Measurements from ENCODE around the gene REPS1. TPM values are rescaled to one million over a fixed set of nuclear protein-coding genes. Genes with fewer than 3 reads are reported as not detected.
A peak's percentile ranks its signal among the peaks of the same experiment; 100 is the strongest.
"Not testable (repeated sequence)": the region's sequence is repeated elsewhere in the genome, so short reads cannot be mapped to it uniquely, and the experiment has no call there.

Gene REPS1
- total RNA-seq, 1 experiment from 2014 or later, result 74.4 TPM

GRCh38 chr6:138996524-138996923 lies 8.5 kb upstream of the REPS1 start:
- H3K4me3 Mint-ChIP-seq, result no peak overlapping the region
- peaks cover 36 to 43% of the 10 kb centered on the region in 2 experiments for H3K4me1 Mint-ChIP-seq
- no CpG with 5 or more reads among the region's 3 CpGs for WGBS (ENCODE audit: extremely low coverage, insufficient read length, low lambda C conversion rate)
- peak overlapping the region in 1 of 3 experiments; percentile 77; a peak in 1 of 7 replicates for H3K27ac Mint-ChIP-seq
- Histone ChIP-seq H2BK15ac (ENCODE audit: low read depth, low read length) (no peak overlapping the region), H3K18ac (ENCODE audit: insufficient read length, low read depth, low read length) (no peak overlapping the region), H3T11ph (ENCODE audit: low read length) (no peak overlapping the region), H2BK20ac (ENCODE audit: low read depth, low read length, poor library complexity, severe bottlenecking) (no peak overlapping the region), H3K9ac (ENCODE audit: extremely low read depth, insufficient read length, low read length) (no peak overlapping the region), H4K20me1 (ENCODE audit: control insufficient read depth, insufficient read depth, insufficient read length) (no peaks in the 10 kb centered on the region), H2BK5ac (ENCODE audit: insufficient read length, low read length) (no peak overlapping the region), H3K79me2 (ENCODE audit: insufficient read depth, low read length) (no peaks in the 10 kb centered on the region), H4K5ac (ENCODE audit: insufficient read length, low read depth, low read length) (no peak overlapping the region), H4K8ac (replicated peaks; ENCODE audit: insufficient read length, low read depth, low read length) (no peak overlapping the region), H2BK120ac (ENCODE audit: low read depth, low read length, poor library complexity, severe bottlenecking) (no peak overlapping the region), H3K14ac (ENCODE audit: insufficient read depth, low read length) (no peak overlapping the region), H3K9me3 (ENCODE audit: control insufficient read depth, low read depth, low read length) (no peaks in the 10 kb centered on the region), H3K4ac (ENCODE audit: low read depth, low read length) (no peak overlapping the region), H2BK12ac (ENCODE audit: insufficient read length, low read depth, low read length) (no peak overlapping the region), H3K4me1 (ENCODE audit: insufficient read depth, low read length) (peaks cover 3% of the 10 kb centered on the region; the same call in 1 of the 2 replicates), H3K23ac (ENCODE audit: insufficient read length, low read depth, low read length) (no peak overlapping the region), H3K56ac (ENCODE audit: insufficient read length, low read depth, low read length) (no peak overlapping the region), H3K79me1 (ENCODE audit: insufficient read depth, low read depth, low read length, poor library complexity, severe bottlenecking) (no peaks in the 10 kb centered on the region), H3K27me3 (ENCODE audit: insufficient read depth, low read length) (no peaks in the 10 kb centered on the region), H3K27ac (ENCODE audit: insufficient read length, low read depth, low read length) (no peak overlapping the region), H2AK5ac (ENCODE audit: insufficient read length, low read length) (no peak overlapping the region), H2AFZ (ENCODE audit: low read length) (no peak overlapping the region), H4K91ac (ENCODE audit: insufficient read length, low read depth, low read length) (no peak overlapping the region), H3K4me2 (ENCODE audit: insufficient read depth, insufficient read length, low read length) (no peak overlapping the region), H3K23me2 (ENCODE audit: insufficient read length, low read depth, low read length, poor library complexity, severe bottlenecking) (no peaks in the 10 kb centered on the region)
- no peak for TF ChIP-seq CTCF (conservative IDR thresholded peaks at IDR 0.05)
- H3K9me3 Mint-ChIP-seq, result no peaks in the 10 kb centered on the region
- H3K36me3 Mint-ChIP-seq (ENCODE audit: insufficient read depth in 1 of 3, low read depth in 3 of 3), result no peaks in the 10 kb centered on the region; a peak in 1 of 7 replicates
- no peak for DNase-seq
- no peaks in the 10 kb centered on the region; the same call in 1 of the 2 replicates for H3K27me3 Mint-ChIP-seq (ENCODE audit: low read depth)

DNA sequence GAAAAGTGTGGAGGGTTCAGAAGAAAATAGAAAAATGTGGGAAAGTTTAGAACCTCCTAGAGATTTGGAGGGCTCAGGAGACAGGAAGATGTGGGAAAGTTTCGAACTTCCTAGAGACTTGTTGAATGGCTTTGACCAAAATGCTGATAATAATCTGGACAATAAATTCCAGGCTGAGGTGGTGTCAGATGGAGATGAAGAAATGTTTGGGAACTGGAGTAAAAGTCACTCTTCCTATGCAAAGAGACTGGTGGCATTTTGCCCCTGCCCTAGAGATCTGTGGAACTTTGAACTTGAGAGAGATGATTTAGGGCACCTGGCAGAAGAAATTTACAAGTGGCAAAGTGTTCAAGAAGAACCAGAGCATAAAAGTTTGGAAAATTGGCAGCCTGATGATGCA lies 5.4 kb upstream of the REPS1 start:
- not testable (repeated sequence) for H4K91ac ChIP-seq (ENCODE audit: insufficient read length, low read depth, low read length); H2BK15ac ChIP-seq (ENCODE audit: low read depth, low read length); H3K27me3 Mint-ChIP-seq (ENCODE audit: low read depth); H2BK5ac ChIP-seq (ENCODE audit: insufficient read length, low read length); H3K23me2 ChIP-seq (ENCODE audit: insufficient read length, low read depth, low read length, poor library complexity, severe bottlenecking); H3K27ac ChIP-seq (ENCODE audit: insufficient read length, low read depth, low read length); H3T11ph ChIP-seq (ENCODE audit: low read length); H4K20me1 ChIP-seq (ENCODE audit: control insufficient read depth, insufficient read depth, insufficient read length); H3K23ac ChIP-seq (ENCODE audit: insufficient read length, low read depth, low read length); H3K4me2 ChIP-seq (ENCODE audit: insufficient read depth, insufficient read length, low read length); H3K18ac ChIP-seq (ENCODE audit: insufficient read length, low read depth, low read length); H3K14ac ChIP-seq (ENCODE audit: insufficient read depth, low read length); H2BK12ac ChIP-seq (ENCODE audit: insufficient read length, low read depth, low read length); H3K4me3 Mint-ChIP-seq; H3K79me2 ChIP-seq (ENCODE audit: insufficient read depth, low read length); H4K8ac ChIP-seq (replicated peaks; ENCODE audit: insufficient read length, low read depth, low read length); H3K4ac ChIP-seq (ENCODE audit: low read depth, low read length); H2BK120ac ChIP-seq (ENCODE audit: low read depth, low read length, poor library complexity, severe bottlenecking); H3K9me3 ChIP-seq (ENCODE audit: control insufficient read depth, low read depth, low read length); H2AK5ac ChIP-seq (ENCODE audit: insufficient read length, low read length); H3K79me1 ChIP-seq (ENCODE audit: insufficient read depth, low read depth, low read length, poor library complexity, severe bottlenecking); H4K5ac ChIP-seq (ENCODE audit: insufficient read length, low read depth, low read length); H2AFZ ChIP-seq (ENCODE audit: low read length); H3K36me3 Mint-ChIP-seq (ENCODE audit: insufficient read depth in 1 of 3, low read depth in 3 of 3); DNase-seq; H3K4me1 ChIP-seq (ENCODE audit: insufficient read depth, low read length); H3K27me3 ChIP-seq (ENCODE audit: insufficient read depth, low read length); H3K56ac ChIP-seq (ENCODE audit: insufficient read length, low read depth, low read length); H3K9ac ChIP-seq (ENCODE audit: extremely low read depth, insufficient read length, low read length); H2BK20ac ChIP-seq (ENCODE audit: low read depth, low read length, poor library complexity, severe bottlenecking); H3K9me3 Mint-ChIP-seq
- Mint-ChIP-seq H3K27ac (peak overlapping the region in 1 of 3 experiments; percentile 70; a peak in 4 of 7 replicates), H3K4me1 (peaks cover 40 to 52% of the 10 kb centered on the region in 2 experiments)
- no CpG with 5 or more reads among the region's 1 CpG for WGBS (ENCODE audit: extremely low coverage, insufficient read length, low lambda C conversion rate)
